H1 (cell line): ENCODE data around the gene SOX2.

Source experiments
- CBX5 ChIP-seq: fragments of 300-800, 300-1000 bp; sonication (generic); IDR thresholded peaks from 2 replicates; pipeline ENCODE4 v1.7.1; 2016; ENCODE audit warnings: antibody characterized with exemption, low read length, low read depth
- CTCF ChIP-seq, 3 experiments: IDR thresholded peaks; 1 replicate in 2 of 3; 2 replicates in 1 of 3; pipeline versions ENCODE4 v1.5.1 to v1.6.1; 2011; ENCODE audit warnings: low read length in 3 of 3, mild to moderate bottlenecking in 3 of 3, inconsistent platforms in 2 of 3, low read depth in 1 of 3, moderate library complexity in 1 of 3; ENCODE audit not compliant: insufficient read depth in 1 of 3; ENCODE audit errors: control extremely low read depth in 1 of 3

DNA sequence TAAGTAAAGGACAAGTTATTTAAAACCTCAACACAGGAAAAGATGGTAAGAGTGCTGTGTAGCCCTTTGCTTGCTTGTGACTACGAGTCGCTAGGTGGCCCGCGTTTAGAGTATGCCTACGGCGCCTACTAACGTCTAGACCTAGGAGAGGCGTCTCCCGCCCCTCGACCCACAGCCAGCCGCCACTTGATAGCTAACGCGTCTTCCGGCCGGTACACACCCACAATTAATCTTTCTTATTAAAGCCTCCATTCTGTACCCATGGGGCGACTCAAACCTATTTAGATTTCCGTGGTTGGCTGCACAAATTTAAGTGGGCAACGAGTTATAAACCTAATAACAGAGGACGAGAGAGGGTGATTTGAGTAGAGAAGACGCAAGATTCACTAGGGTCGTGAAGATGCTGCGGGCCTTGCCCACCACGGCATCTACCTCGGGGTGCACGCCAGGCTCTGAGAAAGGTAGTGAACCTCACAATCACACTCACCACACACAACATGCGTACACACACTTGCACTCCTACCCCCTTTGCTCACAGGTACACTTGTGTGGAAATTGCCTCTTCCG lies 12.0 kb downstream of the SOX2 start:
- TF ChIP-seq CBX5 (no peak), CTCF (IDR thresholded peaks at IDR 0.05; ENCODE audit: control extremely low read depth in 1 of 3, insufficient read depth in 1 of 3, low read depth in 1 of 3, low read length in 3 of 3) (peak in 2 of 3 experiments; percentile 9 to 16; a peak in 1 of 4 replicates)
